Muscle layer of colon (tissue), 2 donors: ENCODE results near the gene GJD4.

Source experiments
- H3K27ac ChIP-seq: one replicate; pipeline ENCODE4 v1.7.0; 2013; ENCODE audit warnings: low read depth, mild to moderate bottlenecking, low read length, moderate library complexity
- H3K27me3 ChIP-seq, 2 donors: one replicate each; pipeline ENCODE4 v1.7.0; 2013; ENCODE audit warnings: low read length in 2 of 2, mild to moderate bottlenecking in 2 of 2; ENCODE audit not compliant: insufficient read depth in 2 of 2, control insufficient read depth in 1 of 2
- H3K36me3 ChIP-seq: one replicate; pipeline ENCODE4 v1.7.0; 2013; ENCODE audit warnings: mild to moderate bottlenecking, low read length; ENCODE audit not compliant: insufficient read depth
- H3K4me1 ChIP-seq: one replicate; pipeline ENCODE4 v1.7.0; 2013; ENCODE audit warnings: mild to moderate bottlenecking, low read length; ENCODE audit not compliant: insufficient read depth
- H3K4me3 ChIP-seq, 2 donors: one replicate each; pipeline ENCODE4 v1.7.0; 2013; ENCODE audit warnings: low read length in 2 of 2, low read depth in 1 of 2, mild to moderate bottlenecking in 1 of 2, moderate library complexity in 1 of 2
- H3K9ac ChIP-seq: one replicate; pipeline ENCODE4 v1.7.0; 2013; ENCODE audit warnings: low read length
- H3K9me3 ChIP-seq: one replicate; pipeline ENCODE4 v1.7.0; 2013; ENCODE audit warnings: mild to moderate bottlenecking, low read length
- donor health status: abdominal sarcoma.
- donor health status: Adenocarcinoma of cecum.

Gene GJD4

GRCh38 chr10:35579726-35580422 lies 25.3 kb upstream of the GJD4 start:
- H3K9me3 ChIP-seq, result no peaks in the 10 kb centered on the region
- no peaks in the 10 kb centered on the region for H3K27me3 ChIP-seq
- H3K27ac ChIP-seq, result no peak overlapping the region
- H3K9ac ChIP-seq, result no peak overlapping the region
- peaks cover 5% of the 10 kb centered on the region for H3K36me3 ChIP-seq
- H3K4me1 ChIP-seq, result peaks cover 7% of the 10 kb centered on the region
- no peak overlapping the region for H3K4me3 ChIP-seq

DNA sequence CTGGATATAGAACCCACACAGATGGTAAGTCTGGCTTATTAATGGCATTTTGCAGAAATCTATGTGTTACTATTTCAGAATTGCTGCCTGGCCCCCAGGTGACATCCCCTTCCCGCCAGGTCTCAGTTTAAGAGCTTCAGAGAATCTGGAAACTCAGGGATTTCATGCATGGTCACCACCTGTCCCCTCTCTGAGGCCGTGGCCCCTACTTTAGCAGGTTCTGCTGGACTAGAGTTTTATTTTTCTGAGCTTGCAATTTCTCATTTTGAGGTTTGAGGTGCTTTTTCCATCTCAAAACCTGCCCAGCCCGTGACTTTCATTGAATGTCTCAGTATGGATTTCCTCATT lies 24.7 kb upstream of the GJD4 start:
- Histone ChIP-seq H3K9ac (no peak overlapping the region), H3K36me3 (no peaks in the 10 kb centered on the region), H3K27me3 (no peaks in the 10 kb centered on the region), H3K4me3 (no peak overlapping the region), H3K9me3 (no peaks in the 10 kb centered on the region), H3K27ac (no peak overlapping the region), H3K4me1 (peaks cover 7% of the 10 kb centered on the region)

- no peak overlapping the region for H3K4me3 ChIP-seq
- H3K36me3 ChIP-seq, result no peaks in the 10 kb centered on the region
- no peaks in the 10 kb centered on the region for H3K27me3 ChIP-seq
- no peaks in the 10 kb centered on the region for H3K9me3 ChIP-seq
- H3K4me1 ChIP-seq, result peaks cover 7% of the 10 kb centered on the region
- H3K27ac ChIP-seq, result no peak overlapping the region
- no peak overlapping the region for H3K9ac ChIP-seq
Measured at GRCh38 chr10:35581655-35582054, 23.5 kb upstream of the GJD4 start.

DNA sequence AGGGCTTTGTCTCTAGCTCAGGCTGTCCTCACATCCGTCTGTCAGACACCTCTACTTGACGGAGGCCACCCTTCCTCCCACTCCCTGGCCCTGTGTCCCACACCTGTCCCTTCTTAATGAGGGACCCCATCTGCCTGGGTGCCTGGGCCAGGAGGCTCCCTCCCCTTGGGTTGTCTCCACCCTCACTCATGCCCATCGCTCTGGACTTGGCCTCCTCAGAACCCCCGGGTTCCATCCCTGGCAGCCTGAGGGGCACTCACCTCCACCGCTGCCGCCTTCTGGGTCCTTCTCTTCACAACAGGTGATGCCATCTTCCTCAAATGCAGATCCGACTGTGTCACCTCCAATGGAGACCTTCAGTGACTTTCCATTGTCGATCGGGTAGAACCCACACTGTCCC lies 20.2 kb upstream of the GJD4 start:
- Histone ChIP-seq H3K9me3 (no peaks in the 10 kb centered on the region), H3K9ac (no peak overlapping the region), H3K4me1 (no peaks in the 10 kb centered on the region), H3K27me3 (no peaks in the 10 kb centered on the region), H3K4me3 (no peak overlapping the region), H3K27ac (no peak overlapping the region), H3K36me3 (no peaks in the 10 kb centered on the region)

GRCh38 chr10:35585356-35585755 lies 19.8 kb upstream of the GJD4 start:
- H3K9me3 ChIP-seq, result no peaks in the 10 kb centered on the region
- H3K4me1 ChIP-seq, result no peaks in the 10 kb centered on the region
- H3K27ac ChIP-seq, result no peak overlapping the region
- H3K4me3 ChIP-seq, result no peak overlapping the region
- no peaks in the 10 kb centered on the region for H3K36me3 ChIP-seq
- no peak overlapping the region for H3K9ac ChIP-seq
- no peaks in the 10 kb centered on the region for H3K27me3 ChIP-seq

DNA sequence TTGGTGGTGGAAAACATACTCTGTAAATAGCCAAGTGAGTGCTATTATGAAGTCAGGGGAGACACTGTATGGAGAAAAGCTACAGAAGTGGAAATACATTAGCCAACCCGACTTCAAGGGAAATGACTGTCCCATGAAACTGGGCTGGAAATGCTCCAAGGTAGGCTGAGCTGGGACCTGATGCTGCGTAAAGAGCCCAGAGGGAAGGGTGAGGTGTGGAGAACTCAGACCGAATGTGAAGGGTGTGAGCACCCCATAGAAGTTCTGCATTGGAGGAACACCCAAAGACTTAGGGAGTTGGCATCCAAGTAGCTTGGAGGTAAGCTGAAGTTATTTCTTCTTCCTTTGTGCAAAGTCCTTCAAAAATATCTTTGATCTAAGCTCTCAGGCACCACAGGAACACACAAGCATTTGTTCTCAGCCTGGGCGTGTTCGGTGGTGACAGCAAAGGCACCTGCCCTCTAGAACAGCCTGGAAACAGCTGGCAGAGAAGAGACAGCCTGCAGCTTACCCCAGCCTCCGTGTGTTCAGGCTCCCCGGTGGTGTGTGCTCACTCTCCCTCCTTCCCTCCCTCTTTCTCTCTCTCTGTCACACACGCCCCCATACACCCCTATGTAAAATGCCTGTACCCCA lies 19.1 kb upstream of the GJD4 start:
- Histone ChIP-seq H3K36me3 (no peaks in the 10 kb centered on the region), H3K4me3 (no peak overlapping the region), H3K9me3 (no peaks in the 10 kb centered on the region), H3K9ac (no peak overlapping the region), H3K4me1 (no peaks in the 10 kb centered on the region), H3K27ac (no peak overlapping the region), H3K27me3 (no peaks in the 10 kb centered on the region)

DNA sequence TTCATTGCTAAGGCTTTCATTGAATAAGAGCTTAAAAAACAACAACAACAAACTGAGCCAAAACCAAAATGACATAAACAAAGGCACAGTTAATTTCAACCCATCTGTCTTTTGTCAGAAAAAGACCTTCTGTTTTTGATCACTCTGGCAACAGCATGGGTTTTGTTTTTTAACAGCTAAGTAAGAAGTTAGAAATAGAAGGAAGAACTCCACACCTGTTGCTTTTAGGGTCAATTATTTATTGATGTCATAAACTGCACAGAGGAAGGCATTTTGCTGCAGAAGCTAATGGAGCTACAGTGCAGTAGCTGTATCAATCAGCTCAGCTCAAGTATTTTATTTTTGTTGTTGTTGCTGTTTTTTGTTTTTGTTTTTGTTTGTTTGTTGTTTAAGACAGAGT lies 16.3 kb upstream of the GJD4 start:
- H3K27me3 ChIP-seq, result no peaks in the 10 kb centered on the region
- no peaks in the 10 kb centered on the region for H3K9me3 ChIP-seq

DNA sequence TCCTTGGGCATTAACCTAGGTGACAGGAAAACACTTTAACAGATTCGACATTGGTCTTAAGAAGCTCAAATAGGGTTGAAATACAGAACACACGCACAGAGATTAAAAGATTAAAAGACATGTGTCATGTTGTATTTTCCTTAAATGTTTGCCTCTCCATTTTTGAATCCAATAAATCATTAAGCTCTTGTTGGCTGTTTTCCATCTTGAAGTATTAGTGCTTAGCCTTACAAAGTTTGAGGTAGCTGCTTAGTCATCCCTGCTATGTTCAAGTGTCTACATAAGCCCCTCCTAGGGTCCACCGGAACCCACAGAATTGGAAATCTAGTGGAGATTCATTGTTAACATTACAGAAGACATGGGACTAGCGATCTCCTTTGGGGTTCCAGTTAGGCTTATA lies 12.7 kb upstream of the GJD4 start:
- H3K27ac ChIP-seq, result no peak overlapping the region
- no peak overlapping the region for H3K9ac ChIP-seq
- H3K4me3 ChIP-seq, result no peak overlapping the region
- no peaks in the 10 kb centered on the region for H3K36me3 ChIP-seq
- no peaks in the 10 kb centered on the region for H3K4me1 ChIP-seq
- no peaks in the 10 kb centered on the region for H3K9me3 ChIP-seq
- H3K27me3 ChIP-seq, result no peaks in the 10 kb centered on the region

More for the DNA sequence above, 16.3 kb upstream of the GJD4 start:
- no peak overlapping the region for H3K9ac ChIP-seq
- H3K4me1 ChIP-seq, result no peaks in the 10 kb centered on the region
- H3K27ac ChIP-seq, result no peak overlapping the region
- no peaks in the 10 kb centered on the region for H3K36me3 ChIP-seq
- H3K4me3 ChIP-seq, result no peak overlapping the region

DNA sequence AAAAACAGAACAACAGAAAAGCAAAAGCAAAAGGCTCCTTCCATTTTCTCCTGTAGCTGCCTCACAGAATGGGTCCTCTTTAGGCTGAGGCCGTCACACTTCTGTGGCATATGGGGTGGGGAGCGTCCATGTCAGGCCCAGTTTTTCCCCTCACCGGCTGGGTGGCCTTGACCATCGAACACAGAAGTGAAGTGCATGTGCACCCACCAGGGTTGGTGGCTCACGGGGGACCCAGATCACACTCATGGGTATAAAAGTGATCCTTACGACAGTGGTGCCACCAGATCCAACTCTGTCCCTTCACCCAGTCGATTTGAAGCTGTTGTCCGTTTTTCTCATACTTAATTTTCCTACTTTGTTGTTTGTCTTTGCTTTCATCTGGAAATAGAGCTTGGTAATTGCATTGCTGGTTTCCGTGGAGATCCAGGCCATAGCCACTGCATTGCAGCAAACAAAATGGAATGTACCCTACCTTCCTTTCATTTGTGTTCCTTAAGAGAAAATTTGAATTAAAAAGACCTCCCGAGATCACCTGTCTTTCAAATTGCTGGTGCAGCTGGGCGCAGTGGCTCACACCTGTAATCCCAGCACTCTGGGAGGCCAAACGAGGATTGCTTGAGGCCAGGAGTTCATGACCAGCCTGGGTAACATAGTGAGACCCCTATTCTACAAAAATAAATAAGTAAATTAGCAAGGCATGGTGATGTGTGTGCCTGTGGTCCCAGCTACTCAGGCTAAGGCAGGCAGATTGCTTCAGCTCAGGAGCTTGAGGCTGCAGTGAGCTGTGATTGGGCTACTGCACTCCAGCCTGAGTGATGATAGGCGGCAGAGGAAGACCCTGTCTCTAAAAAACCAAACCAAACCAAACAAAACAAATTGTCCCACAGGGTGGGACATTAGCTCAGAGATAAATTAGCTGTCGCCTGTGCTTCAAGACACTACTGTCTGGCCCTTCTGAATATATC lies 10.7 kb upstream of the GJD4 start:
- Histone ChIP-seq H3K4me1 (no peaks in the 10 kb centered on the region), H3K27me3 (no peaks in the 10 kb centered on the region), H3K36me3 (no peaks in the 10 kb centered on the region), H3K4me3 (no peak overlapping the region), H3K27ac (no peak overlapping the region), H3K9ac (no peak overlapping the region), H3K9me3 (no peaks in the 10 kb centered on the region)

GRCh38 chr10:35595106-35595505 lies 10.0 kb upstream of the GJD4 start:
- H3K4me3 ChIP-seq, result no peak overlapping the region
- H3K27ac ChIP-seq, result no peak overlapping the region

DNA sequence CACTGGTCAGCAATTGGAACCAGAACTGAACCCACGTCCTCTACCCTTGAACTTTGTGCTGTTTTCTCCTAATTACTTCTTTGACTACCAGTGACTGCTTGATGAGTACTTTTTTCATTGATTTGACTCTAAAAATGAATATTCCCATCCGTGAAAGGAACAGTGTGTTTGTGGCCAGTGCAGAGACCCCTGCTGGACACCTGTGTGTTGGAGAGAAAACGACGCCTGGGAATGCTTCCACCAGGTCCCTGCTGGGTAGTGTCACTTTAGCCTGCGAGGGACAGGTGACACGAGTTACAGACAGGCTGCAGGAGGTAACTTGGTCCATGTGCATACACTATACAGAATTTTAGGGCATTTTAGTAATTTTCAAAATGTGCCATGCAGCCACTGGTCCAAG lies 6.8 kb upstream of the GJD4 start:
- Histone ChIP-seq H3K4me3 (no peak overlapping the region), H3K27me3 (no peaks in the 10 kb centered on the region), H3K36me3 (no peaks in the 10 kb centered on the region), H3K27ac (no peak overlapping the region), H3K9me3 (no peaks in the 10 kb centered on the region), H3K4me1 (no peaks in the 10 kb centered on the region), H3K9ac (no peak overlapping the region)

More at GRCh38 chr10:35595106-35595505, 10.0 kb upstream of the GJD4 start:
- no peaks in the 10 kb centered on the region for H3K9me3 ChIP-seq
- no peak overlapping the region for H3K9ac ChIP-seq
- H3K27me3 ChIP-seq, result no peaks in the 10 kb centered on the region
- H3K4me1 ChIP-seq, result no peaks in the 10 kb centered on the region
- H3K36me3 ChIP-seq, result no peaks in the 10 kb centered on the region
